ENCODE data around the gene FLT1. TPM values are rescaled to one million over a fixed set of nuclear protein-coding genes. Genes with fewer than 3 reads are reported as not detected.

FLT1 gene
- polyA plus RNA-seq, 1 donor (not counting 4 experiments of a cell fraction or from before 2014, with no cell fraction given), result 0.01 TPM

GRCh38 chr13:28257305-28257704 is 237.6 kb downstream of the FLT1 start:
- H3K36me3 ChIP-seq (ENCODE audit: control insufficient read depth in 2 of 2, extremely low read depth in 1 of 2, insufficient read depth in 2 of 2, low read length in 2 of 2), result peaks cover 0 to 5% of the 10 kb centered on the region in 2 experiments

GRCh38 chr13:28252547-28252946 is 242.4 kb downstream of the FLT1 start:
- Histone ChIP-seq H3K4me1 (ENCODE audit: control insufficient read depth, extremely low read depth, insufficient read depth, low read length) (no peaks in the 10 kb centered on the region), H3K27ac (ENCODE audit: control insufficient read depth, insufficient read depth, low read length) (no peak overlapping the region), H2AFZ (ENCODE audit: control insufficient read depth, low read length) (no peak overlapping the region), H3K27me3 (ENCODE audit: control insufficient read depth, extremely low read depth, insufficient read depth, low read length) (no peaks in the 10 kb centered on the region), H3K9me3 (ENCODE audit: control insufficient read depth, low read depth, low read length) (no peaks in the 10 kb centered on the region), H3K79me2 (ENCODE audit: control insufficient read depth, insufficient read depth, low read length) (peaks cover 4% of the 10 kb centered on the region), H3K36me3 (ENCODE audit: control insufficient read depth in 2 of 2, extremely low read depth in 1 of 2, insufficient read depth in 2 of 2, low read length in 2 of 2) (peaks cover 0 to 1% of the 10 kb centered on the region in 2 experiments), H4K20me1 (ENCODE audit: control insufficient read depth, extremely low read depth, insufficient read depth, low read length) (no peaks in the 10 kb centered on the region), H3K4me2 (ENCODE audit: control insufficient read depth, extremely low read depth, insufficient read depth, low read depth, low read length) (no peak overlapping the region), H3K9ac (ENCODE audit: control insufficient read depth, extremely low read depth, insufficient read depth, low read length) (no peak overlapping the region), H3K9me1 (ENCODE audit: control insufficient read depth, extremely low read depth, insufficient read depth, low read length) (no peaks in the 10 kb centered on the region), H3K4me3 (ENCODE audit: control insufficient read depth in 2 of 3, extremely low read depth in 1 of 3, insufficient read depth in 2 of 3, low read depth in 1 of 3, low read length in 3 of 3) (no peak overlapping the region)
- no peak for TF ChIP-seq EZH2 (IDR thresholded peaks at IDR 0.05; ENCODE audit: low read length)
- TF ChIP-seq, protein P1, sequence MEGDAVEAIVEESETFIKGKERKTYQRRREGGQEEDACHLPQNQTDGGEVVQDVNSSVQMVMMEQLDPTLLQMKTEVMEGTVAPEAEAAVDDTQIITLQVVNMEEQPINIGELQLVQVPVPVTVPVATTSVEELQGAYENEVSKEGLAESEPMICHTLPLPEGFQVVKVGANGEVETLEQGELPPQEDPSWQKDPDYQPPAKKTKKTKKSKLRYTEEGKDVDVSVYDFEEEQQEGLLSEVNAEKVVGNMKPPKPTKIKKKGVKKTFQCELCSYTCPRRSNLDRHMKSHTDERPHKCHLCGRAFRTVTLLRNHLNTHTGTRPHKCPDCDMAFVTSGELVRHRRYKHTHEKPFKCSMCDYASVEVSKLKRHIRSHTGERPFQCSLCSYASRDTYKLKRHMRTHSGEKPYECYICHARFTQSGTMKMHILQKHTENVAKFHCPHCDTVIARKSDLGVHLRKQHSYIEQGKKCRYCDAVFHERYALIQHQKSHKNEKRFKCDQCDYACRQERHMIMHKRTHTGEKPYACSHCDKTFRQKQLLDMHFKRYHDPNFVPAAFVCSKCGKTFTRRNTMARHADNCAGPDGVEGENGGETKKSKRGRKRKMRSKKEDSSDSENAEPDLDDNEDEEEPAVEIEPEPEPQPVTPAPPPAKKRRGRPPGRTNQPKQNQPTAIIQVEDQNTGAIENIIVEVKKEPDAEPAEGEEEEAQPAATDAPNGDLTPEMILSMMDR (optimal IDR thresholded peaks at IDR 0.05 in 1 of 3, IDR thresholded peaks at IDR 0.05 in 1 of 3, conservative IDR thresholded peaks at IDR 0.05 in 1 of 3; ENCODE audit: extremely low read depth in 1 of 3, insufficient read depth in 2 of 3, low read length in 3 of 3), result no peak
- DNase-seq (ENCODE audit: low read depth, low spot score) (no peak), FAIRE-seq (no peak)
- dilution Hi-C loops (cut with MboI; ENCODE audit: extremely low pct_ligation_motif_present, low sequenced_read_pairs), result no loop called here

More at GRCh38 chr13:28257305-28257704, 237.6 kb downstream of the FLT1 start:
- Histone ChIP-seq H2AFZ (ENCODE audit: control insufficient read depth, low read length) (no peak overlapping the region), H3K4me3 (ENCODE audit: control insufficient read depth in 2 of 3, extremely low read depth in 1 of 3, insufficient read depth in 2 of 3, low read depth in 1 of 3, low read length in 3 of 3) (no peak overlapping the region), H3K79me2 (ENCODE audit: control insufficient read depth, insufficient read depth, low read length) (no peaks in the 10 kb centered on the region), H3K4me2 (ENCODE audit: control insufficient read depth, extremely low read depth, insufficient read depth, low read depth, low read length) (no peak overlapping the region), H3K9ac (ENCODE audit: control insufficient read depth, extremely low read depth, insufficient read depth, low read length) (no peak overlapping the region), H3K9me3 (ENCODE audit: control insufficient read depth, low read depth, low read length) (no peaks in the 10 kb centered on the region), H3K27ac (ENCODE audit: control insufficient read depth, insufficient read depth, low read length) (no peak overlapping the region), H3K4me1 (ENCODE audit: control insufficient read depth, extremely low read depth, insufficient read depth, low read length) (no peaks in the 10 kb centered on the region), H4K20me1 (ENCODE audit: control insufficient read depth, extremely low read depth, insufficient read depth, low read length) (no peaks in the 10 kb centered on the region), H3K27me3 (ENCODE audit: control insufficient read depth, extremely low read depth, insufficient read depth, low read length) (no peaks in the 10 kb centered on the region), H3K9me1 (ENCODE audit: control insufficient read depth, extremely low read depth, insufficient read depth, low read length) (no peaks in the 10 kb centered on the region)
- FAIRE-seq (no peak), DNase-seq (ENCODE audit: low read depth, low spot score) (no peak)
- dilution Hi-C loops (cut with MboI; ENCODE audit: extremely low pct_ligation_motif_present, low sequenced_read_pairs), result no loop called here
- TF ChIP-seq EZH2 (IDR thresholded peaks at IDR 0.05; ENCODE audit: low read length), result no peak
- TF ChIP-seq, protein P1 (optimal IDR thresholded peaks at IDR 0.05 in 1 of 3, IDR thresholded peaks at IDR 0.05 in 1 of 3, conservative IDR thresholded peaks at IDR 0.05 in 1 of 3; ENCODE audit: extremely low read depth in 1 of 3, insufficient read depth in 2 of 3, low read length in 3 of 3), result no peak
